HCT116 (cell line): ENCODE measurements around the gene FAM131A. TPM values are rescaled to one million over a fixed set of nuclear protein-coding genes. Genes with fewer than 3 reads are reported as not detected.

Experiments used
- ATAC-seq: fragments of 200-7000 bp; cut with Tn5 transposase; 2 replicates; pipeline ENCODE4 v1.9.1; 2020; ENCODE audit warnings: mild to moderate bottlenecking, moderate library complexity
- BruUV-seq: library from RNA; stranded (reverse); fragments of 400-500 nt; replicated peaks from 2 replicates; lab custom pipeline; 2021; lab: Mats Ljungman, UMichigan
- CTCF ChIA-PET: fragments of 300-600 bp; sonication (Branson Sonifier 250); formaldehyde crosslinking; loops from one replicate; lab custom pipeline; 2021; ENCODE audit warnings: antibody characterized with exemption; lab: Charles Lee
- POLR2A ChIA-PET: fragments of 300-600, 350-600 bp; sonication (Branson Sonifier 250); formaldehyde crosslinking; loops from one replicate; lab custom pipeline; 2021; ENCODE audit warnings: antibody characterized with exemption; lab: Charles Lee
- RAD21 ChIA-PET, 2 experiments: fragments of 300-600 bp; sonication (Branson Sonifier 250); formaldehyde crosslinking; loops; one replicate each; lab custom pipeline; 2023; ENCODE audit warnings: low total read pairs in 2 of 2; ENCODE audit not compliant: uncharacterized antibody in 2 of 2, unreplicated experiment in 2 of 2, low non-redundant PET in 1 of 2; lab: Charles Lee
- DNase-seq: peaks from one replicate; pipeline ENCODE4 v3.0.0-alpha.2; 2010; ENCODE audit warnings: low read depth, low spot score
- H2AFZ ChIP-seq: fragments of 200-600 bp; shearing (Covaris generic), sonication (generic); 2 replicates; pipeline ENCODE4 v1.6.1; 2017; ENCODE audit warnings: low read depth, mixed run types, mixed read lengths, antibody characterized with exemption, low read length; ENCODE audit not compliant: poor library complexity, severe bottlenecking
- H3K27ac ChIP-seq: 2 replicates; pipeline ENCODE4 v1.5.1; 2012; ENCODE audit warnings: low read depth, low read length
- H3K27me3 ChIP-seq: fragments of 200-600 bp; sonication (generic); 2 replicates; pipeline ENCODE4 v1.6.1; 2016; ENCODE audit warnings: mixed run types, low read length, mixed read lengths; ENCODE audit not compliant: insufficient read depth
- H3K36me3 ChIP-seq, 2 experiments: fragments of 200-500 bp in 1 of 2; fragments of 200-600 bp in 1 of 2; sonication (Bioruptor generic) in 1 of 2; sonication (generic) in 1 of 2; 2 replicates each; pipeline versions ENCODE4 v1.5.1 to v1.6.1; 2014 to 2016; ENCODE audit warnings: low read length in 2 of 2, inconsistent platforms in 1 of 2, mixed read lengths in 1 of 2, mixed run types in 1 of 2; ENCODE audit not compliant: insufficient read depth in 2 of 2, control insufficient read depth in 1 of 2
- H3K4me1 ChIP-seq, 2 experiments: fragments of 200-600 bp in 1 of 2; sonication (generic) in 1 of 2; 2 replicates each; pipeline versions ENCODE4 v1.5.1 to v1.6.1; 2012 to 2017; ENCODE audit warnings: low read length in 2 of 2, inconsistent platforms in 1 of 2, mild to moderate bottlenecking in 1 of 2, mixed read lengths in 1 of 2, mixed run types in 1 of 2, moderate library complexity in 1 of 2; ENCODE audit not compliant: insufficient read depth in 2 of 2, control insufficient read depth in 1 of 2
- H3K4me2 ChIP-seq: fragments of 200-600 bp; sonication (generic); 2 replicates; pipeline ENCODE4 v1.6.1; 2017; ENCODE audit warnings: mixed run types, low read length, mixed read lengths
- H3K4me3 ChIP-seq, 2 experiments: fragments of 200-600 bp in 1 of 2; sonication (generic) in 1 of 2; replicated peaks in 1 of 2; 2 replicates each; pipeline ENCODE4 v1.5.1; 2011 to 2016; ENCODE audit warnings: low read length in 2 of 2, control low read depth in 1 of 2, low read depth in 1 of 2, mild to moderate bottlenecking in 1 of 2, mixed read lengths in 1 of 2, mixed run types in 1 of 2
- H3K79me2 ChIP-seq: fragments of 200-600 bp; sonication (generic); 2 replicates; pipeline ENCODE4 v1.6.1; 2017; ENCODE audit warnings: mild to moderate bottlenecking, mixed run types, low read length, moderate library complexity, mixed read lengths; ENCODE audit not compliant: insufficient read depth
- H3K9ac ChIP-seq: fragments of 200-600 bp; sonication (generic); 2 replicates; pipeline ENCODE4 v1.6.1; 2016; ENCODE audit warnings: low read length, mixed read lengths
- H3K9me2 ChIP-seq: fragments of 200-600 bp; sonication (generic), shearing (Covaris generic); 2 replicates; pipeline ENCODE4 v1.6.1; 2017; ENCODE audit warnings: mixed run types, mild to moderate bottlenecking, moderate library complexity; ENCODE audit not compliant: insufficient read depth
- H3K9me3 ChIP-seq, 2 experiments: fragments of 200-500 bp in 1 of 2; fragments of 200-600 bp in 1 of 2; sonication (Bioruptor generic) in 1 of 2; sonication (generic) in 1 of 2; 2 replicates each; pipeline ENCODE4 v1.6.1; 2014 to 2017; ENCODE audit warnings: low read length in 2 of 2, mixed read lengths in 2 of 2, inconsistent platforms in 1 of 2, low read depth in 1 of 2, mild to moderate bottlenecking in 1 of 2, mixed run types in 1 of 2, moderate library complexity in 1 of 2; ENCODE audit not compliant: control insufficient read depth in 1 of 2, insufficient read depth in 1 of 2
- H4K20me1 ChIP-seq: fragments of 200-600 bp; sonication (generic), shearing (Covaris generic); 2 replicates; pipeline ENCODE4 v1.6.1; 2017; ENCODE audit warnings: mixed run types, mild to moderate bottlenecking, moderate library complexity; ENCODE audit not compliant: insufficient read depth
- CTCF ChIP-seq, 3 experiments: fragments of 200-600 bp in 1 of 3; sonication (generic) in 1 of 3; IDR thresholded peaks in 2 of 3; conservative IDR thresholded peaks in 1 of 3; 2 replicates each; pipeline ENCODE4 v1.5.1; 2012 to 2017; ENCODE audit warnings: low read depth in 2 of 3, low read length in 2 of 3, antibody characterized with exemption in 1 of 3, borderline replicate concordance in 1 of 3, control low read depth in 1 of 3, mild to moderate bottlenecking in 1 of 3, mixed read lengths in 1 of 3, mixed run types in 1 of 3, moderate library complexity in 1 of 3; ENCODE audit not compliant: insufficient read depth in 1 of 3
- EZH2 ChIP-seq: fragments of 200-600 bp; sonication (generic); IDR thresholded peaks from 2 replicates; pipeline ENCODE4 v1.6.1; 2017; ENCODE audit warnings: antibody characterized with exemption, mixed run types
- POLR2AphosphoS5 ChIP-seq: IDR thresholded peaks from 2 replicates; pipeline ENCODE4 v1.6.1; 2011; ENCODE audit warnings: mild to moderate bottlenecking, low read depth, low read length, moderate library complexity
- SIN3A ChIP-seq: IDR thresholded peaks from 2 replicates; pipeline ENCODE4 v1.6.1; 2012; ENCODE audit warnings: low read depth
- TCF7L2 ChIP-seq: IDR thresholded peaks from 2 replicates; pipeline ENCODE4 v1.7.0; 2011; ENCODE audit warnings: borderline replicate concordance, inconsistent platforms; ENCODE audit not compliant: insufficient read depth, insufficient read length; ENCODE audit errors: extremely low read depth
- YY1 ChIP-seq: IDR thresholded peaks from 2 replicates; pipeline ENCODE4 v1.6.1; 2011; ENCODE audit warnings: low read length, low read depth, moderate library complexity, mild to moderate bottlenecking; ENCODE audit not compliant: insufficient replicate concordance; ENCODE audit errors: extremely low read depth
- ZFX ChIP-seq: fragments of 450-650 bp; IDR thresholded peaks from 2 replicates; pipeline ENCODE4 v1.6.1; 2017
- intact Hi-C: fragments of 100-400 bp; cut with micrococcal nuclease; formaldehyde crosslinking; loops from 2 replicates; pipeline ENCODE4 v1.10.0; 2022
- total RNA-seq: library from RNA; stranded (reverse); gene quantifications from one replicate; pipeline ENCODE4 v1.2.1, GENCODE V29; 2021; ENCODE audit not compliant: unreplicated experiment
- TF ChIP-seq, protein P1 (sequence below): IDR thresholded peaks from 2 replicates; pipeline ENCODE4 v1.6.1; 2011; ENCODE audit warnings: mild to moderate bottlenecking, low read length, moderate library complexity; ENCODE audit not compliant: insufficient replicate concordance; ENCODE audit errors: extremely low read depth
- TF ChIP-seq, protein P2 (sequence below): IDR thresholded peaks from 2 replicates; pipeline ENCODE4 v1.6.1; 2012; ENCODE audit warnings: low read depth

FAM131A gene
- total RNA-seq, 1 experiment from 2014 or later, result 17.8 TPM

- Histone ChIP-seq H3K27ac (no peak overlapping the region), H2AFZ (no peak overlapping the region), H4K20me1 (no peaks in the 10 kb centered on the region), H3K9me3 (no peaks in the 10 kb centered on the region), H3K4me3 (no peak overlapping the region), H3K27me3 (no peaks in the 10 kb centered on the region), H3K79me2 (no peaks in the 10 kb centered on the region; the same call in 1 of the 2 replicates), H3K36me3 (peaks cover 24% of the 10 kb centered on the region in 2 experiments; a peak in 3 of 4 replicates), H3K4me2 (no peak overlapping the region), H3K9me2 (no peaks in the 10 kb centered on the region), H3K4me1 (peaks cover 0 to 3% of the 10 kb centered on the region in 2 experiments; a peak in 1 of 4 replicates), H3K9ac (no peak overlapping the region)
- ATAC-seq, result peak; percentile 91
- RAD21 ChIA-PET, result no interaction called here
- CTCF ChIA-PET, result interaction anchor here (1.0 to 1.2 kb wide), 2 partner anchors 18 to 178 kb away, joined by 3 to 4 read pairs; no protein-coding TSS in a partner anchor
- intact Hi-C loops, result no loop called here
- DNase-seq, result no peak
- no TSS peak for BruUV-seq
- TF ChIP-seq ZFX (no peak), CTCF (IDR thresholded peaks at IDR 0.05 in 2 of 3, conservative IDR thresholded peaks at IDR 0.05 in 1 of 3; ENCODE audit: borderline replicate concordance in 1 of 3, insufficient read depth in 1 of 3, low read depth in 2 of 3, low read length in 2 of 3) (peak in 2 of 3 experiments; percentile 84 to 86; a peak in 4 of 6 replicates)
- POLR2A ChIA-PET, result no interaction called here
These were observed 16.8 kb downstream of the FAM131A start for GRCh38 chr3:184354121-184354728.

GRCh38 chr3:184354754-184355153, 17.4 kb downstream of the FAM131A start:
- no peaks in the 10 kb centered on the region for H3K27me3 ChIP-seq
- H3K4me2 ChIP-seq, result no peak overlapping the region
- no peaks in the 10 kb centered on the region for H4K20me1 ChIP-seq
- H3K27ac ChIP-seq, result no peak overlapping the region
- H3K79me2 ChIP-seq, result no peaks in the 10 kb centered on the region; the same call in 1 of the 2 replicates
- intact Hi-C loops, result no loop called here
- no peak overlapping the region for H3K4me3 ChIP-seq
- ATAC-seq (peak; percentile 46), DNase-seq (no peak)
- POLR2A ChIA-PET, result no interaction called here
- CTCF ChIA-PET, result interaction anchor here (1.2 kb wide), 1 partner anchor 178 kb away, joined by 3 read pairs; no protein-coding TSS in a partner anchor
- peaks cover 24% of the 10 kb centered on the region in 2 experiments; a peak in 3 of 4 replicates for H3K36me3 ChIP-seq
- peaks cover 0 to 6% of the 10 kb centered on the region in 2 experiments; a peak in 1 of 4 replicates for H3K4me1 ChIP-seq
- H3K9ac ChIP-seq, result no peak overlapping the region
- BruUV-seq, result no TSS peak
- RAD21 ChIA-PET, result no interaction called here
- no peaks in the 10 kb centered on the region for H3K9me3 ChIP-seq
- H2AFZ ChIP-seq, result no peak overlapping the region
- no peaks in the 10 kb centered on the region for H3K9me2 ChIP-seq
- TF ChIP-seq YY1 (no peak), SIN3A (no peak), POLR2AphosphoS5 (no peak), TCF7L2 (no peak), EZH2 (no peak), ZFX (no peak)
- TF ChIP-seq, protein P1, sequence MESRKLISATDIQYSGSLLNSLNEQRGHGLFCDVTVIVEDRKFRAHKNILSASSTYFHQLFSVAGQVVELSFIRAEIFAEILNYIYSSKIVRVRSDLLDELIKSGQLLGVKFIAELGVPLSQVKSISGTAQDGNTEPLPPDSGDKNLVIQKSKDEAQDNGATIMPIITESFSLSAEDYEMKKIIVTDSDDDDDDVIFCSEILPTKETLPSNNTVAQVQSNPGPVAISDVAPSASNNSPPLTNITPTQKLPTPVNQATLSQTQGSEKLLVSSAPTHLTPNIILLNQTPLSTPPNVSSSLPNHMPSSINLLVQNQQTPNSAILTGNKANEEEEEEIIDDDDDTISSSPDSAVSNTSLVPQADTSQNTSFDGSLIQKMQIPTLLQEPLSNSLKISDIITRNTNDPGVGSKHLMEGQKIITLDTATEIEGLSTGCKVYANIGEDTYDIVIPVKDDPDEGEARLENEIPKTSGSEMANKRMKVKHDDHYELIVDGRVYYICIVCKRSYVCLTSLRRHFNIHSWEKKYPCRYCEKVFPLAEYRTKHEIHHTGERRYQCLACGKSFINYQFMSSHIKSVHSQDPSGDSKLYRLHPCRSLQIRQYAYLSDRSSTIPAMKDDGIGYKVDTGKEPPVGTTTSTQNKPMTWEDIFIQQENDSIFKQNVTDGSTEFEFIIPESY, result no peak
- TF ChIP-seq, protein P2, sequence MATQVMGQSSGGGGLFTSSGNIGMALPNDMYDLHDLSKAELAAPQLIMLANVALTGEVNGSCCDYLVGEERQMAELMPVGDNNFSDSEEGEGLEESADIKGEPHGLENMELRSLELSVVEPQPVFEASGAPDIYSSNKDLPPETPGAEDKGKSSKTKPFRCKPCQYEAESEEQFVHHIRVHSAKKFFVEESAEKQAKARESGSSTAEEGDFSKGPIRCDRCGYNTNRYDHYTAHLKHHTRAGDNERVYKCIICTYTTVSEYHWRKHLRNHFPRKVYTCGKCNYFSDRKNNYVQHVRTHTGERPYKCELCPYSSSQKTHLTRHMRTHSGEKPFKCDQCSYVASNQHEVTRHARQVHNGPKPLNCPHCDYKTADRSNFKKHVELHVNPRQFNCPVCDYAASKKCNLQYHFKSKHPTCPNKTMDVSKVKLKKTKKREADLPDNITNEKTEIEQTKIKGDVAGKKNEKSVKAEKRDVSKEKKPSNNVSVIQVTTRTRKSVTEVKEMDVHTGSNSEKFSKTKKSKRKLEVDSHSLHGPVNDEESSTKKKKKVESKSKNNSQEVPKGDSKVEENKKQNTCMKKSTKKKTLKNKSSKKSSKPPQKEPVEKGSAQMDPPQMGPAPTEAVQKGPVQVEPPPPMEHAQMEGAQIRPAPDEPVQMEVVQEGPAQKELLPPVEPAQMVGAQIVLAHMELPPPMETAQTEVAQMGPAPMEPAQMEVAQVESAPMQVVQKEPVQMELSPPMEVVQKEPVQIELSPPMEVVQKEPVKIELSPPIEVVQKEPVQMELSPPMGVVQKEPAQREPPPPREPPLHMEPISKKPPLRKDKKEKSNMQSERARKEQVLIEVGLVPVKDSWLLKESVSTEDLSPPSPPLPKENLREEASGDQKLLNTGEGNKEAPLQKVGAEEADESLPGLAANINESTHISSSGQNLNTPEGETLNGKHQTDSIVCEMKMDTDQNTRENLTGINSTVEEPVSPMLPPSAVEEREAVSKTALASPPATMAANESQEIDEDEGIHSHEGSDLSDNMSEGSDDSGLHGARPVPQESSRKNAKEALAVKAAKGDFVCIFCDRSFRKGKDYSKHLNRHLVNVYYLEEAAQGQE, result no peak
